D721Med (cell line): ENCODE results near the gene MZT2B.
A peak's percentile ranks its signal among the peaks of the same experiment; 100 is the strongest.
"Not testable (repeated sequence)": the region's sequence is repeated elsewhere in the genome, so short reads cannot be mapped to it uniquely, and the experiment has no call there.

ENCODE experiments used
- DNase-seq: peaks from one replicate; pipeline ENCODE4 v3.0.0; 2011; ENCODE audit warnings: low spot score; ENCODE audit not compliant: insufficient read length
- FAIRE-seq: peaks from 2 replicates; lab custom pipeline; 2011; peaks lifted over from hg19 to GRCh38; lab: Jason Lieb, UNC
- TF ChIP-seq, protein P1 (sequence below): IDR thresholded peaks from 2 replicates; pipeline ENCODE4 v1.5.1; 2012; ENCODE audit warnings: mild to moderate bottlenecking, control low read depth; ENCODE audit not compliant: insufficient read depth; ENCODE audit errors: missing control alignments

The MZT2B gene, protein sequence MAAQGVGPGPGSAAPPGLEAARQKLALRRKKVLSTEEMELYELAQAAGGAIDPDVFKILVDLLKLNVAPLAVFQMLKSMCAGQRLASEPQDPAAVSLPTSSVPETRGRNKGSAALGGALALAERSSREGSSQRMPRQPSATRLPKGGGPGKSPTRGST

GRCh38 chr2:130181880-130182682 is at the start of gene MZT2B:
TSS of gene MZT2B (plus strand) at chr2:130182262. CDS start at chr2:130182283, 21 bp downstream.
- peak; percentile 82 for DNase-seq
- not testable (repeated sequence) for FAIRE-seq
- TF ChIP-seq, protein P1, sequence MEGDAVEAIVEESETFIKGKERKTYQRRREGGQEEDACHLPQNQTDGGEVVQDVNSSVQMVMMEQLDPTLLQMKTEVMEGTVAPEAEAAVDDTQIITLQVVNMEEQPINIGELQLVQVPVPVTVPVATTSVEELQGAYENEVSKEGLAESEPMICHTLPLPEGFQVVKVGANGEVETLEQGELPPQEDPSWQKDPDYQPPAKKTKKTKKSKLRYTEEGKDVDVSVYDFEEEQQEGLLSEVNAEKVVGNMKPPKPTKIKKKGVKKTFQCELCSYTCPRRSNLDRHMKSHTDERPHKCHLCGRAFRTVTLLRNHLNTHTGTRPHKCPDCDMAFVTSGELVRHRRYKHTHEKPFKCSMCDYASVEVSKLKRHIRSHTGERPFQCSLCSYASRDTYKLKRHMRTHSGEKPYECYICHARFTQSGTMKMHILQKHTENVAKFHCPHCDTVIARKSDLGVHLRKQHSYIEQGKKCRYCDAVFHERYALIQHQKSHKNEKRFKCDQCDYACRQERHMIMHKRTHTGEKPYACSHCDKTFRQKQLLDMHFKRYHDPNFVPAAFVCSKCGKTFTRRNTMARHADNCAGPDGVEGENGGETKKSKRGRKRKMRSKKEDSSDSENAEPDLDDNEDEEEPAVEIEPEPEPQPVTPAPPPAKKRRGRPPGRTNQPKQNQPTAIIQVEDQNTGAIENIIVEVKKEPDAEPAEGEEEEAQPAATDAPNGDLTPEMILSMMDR: peak; percentile 59

GRCh38 chr2:130135692-130136541 is 46.1 kb upstream of the MZT2B start:
- no peak for DNase-seq
- TF ChIP-seq, protein P1: no peak
- FAIRE-seq: no peak

DNA sequence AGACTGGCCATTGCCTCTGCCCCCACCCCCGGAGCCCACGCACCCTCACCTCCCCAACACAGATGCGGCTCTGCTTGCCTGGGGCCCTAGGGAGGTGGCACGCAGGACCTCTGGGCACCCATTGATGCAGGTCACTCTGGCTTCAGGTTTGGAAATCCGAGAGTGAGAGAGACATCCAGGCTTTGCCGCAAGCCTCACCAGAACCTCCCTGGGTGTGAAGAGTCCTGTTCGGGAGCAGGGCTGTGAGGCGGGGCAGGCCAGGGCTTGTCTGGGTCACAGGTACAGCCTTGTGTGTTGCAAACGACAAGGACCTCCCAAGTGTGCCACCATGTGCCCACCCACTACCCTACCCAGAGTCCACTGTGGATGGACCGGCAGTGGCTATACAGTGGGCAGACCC is 45.5 kb upstream of the MZT2B start:
- DNase-seq, FAIRE-seq: not testable (repeated sequence)

DNA sequence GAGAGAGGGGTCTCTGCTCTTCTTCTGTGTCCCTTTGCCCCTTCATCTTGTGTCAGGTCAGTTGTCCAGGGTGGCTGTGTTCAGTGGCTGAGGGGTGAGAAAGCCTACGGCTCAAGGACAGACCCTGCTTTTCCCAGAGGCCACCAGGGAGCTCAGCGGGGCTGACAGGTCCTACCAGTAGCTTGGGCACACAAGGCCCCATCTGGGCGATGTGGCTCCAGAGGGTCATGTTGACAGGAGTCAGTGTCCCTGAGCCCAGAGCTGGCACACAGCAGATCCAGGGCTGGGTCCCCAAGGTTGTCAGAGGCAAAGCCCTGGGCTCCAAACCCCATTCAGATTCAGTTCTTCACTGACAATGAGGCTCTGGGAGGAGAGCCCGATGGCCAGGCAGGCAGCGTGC is 44.9 kb upstream of the MZT2B start:
- not testable (repeated sequence) for DNase-seq, FAIRE-seq

- FAIRE-seq, DNase-seq: not testable (repeated sequence)
Observed at GRCh38 chr2:130138326-130138725, 43.7 kb upstream of the MZT2B start.

DNA sequence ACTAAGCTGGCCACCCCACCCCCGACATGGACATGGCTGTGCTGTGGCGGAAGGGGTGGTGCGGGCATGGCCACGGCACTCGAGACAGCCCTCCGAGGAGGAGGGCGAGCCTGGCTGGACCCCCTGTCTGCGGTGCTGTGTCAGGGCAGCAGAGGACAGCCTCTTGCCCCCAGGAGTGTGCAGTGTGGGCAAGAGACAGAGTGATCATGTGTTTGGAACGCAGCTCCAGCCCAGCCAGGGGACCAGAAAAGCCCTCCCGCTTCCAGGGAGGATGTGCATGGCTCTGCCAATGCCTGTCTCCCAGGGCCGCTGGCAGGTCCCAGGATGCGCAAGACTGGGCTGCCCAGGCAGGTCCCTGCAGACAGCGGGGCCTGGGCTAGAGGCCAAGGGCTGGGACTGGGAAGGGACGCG is 43.2 kb upstream of the MZT2B start:
- FAIRE-seq, DNase-seq: not testable (repeated sequence)

DNA sequence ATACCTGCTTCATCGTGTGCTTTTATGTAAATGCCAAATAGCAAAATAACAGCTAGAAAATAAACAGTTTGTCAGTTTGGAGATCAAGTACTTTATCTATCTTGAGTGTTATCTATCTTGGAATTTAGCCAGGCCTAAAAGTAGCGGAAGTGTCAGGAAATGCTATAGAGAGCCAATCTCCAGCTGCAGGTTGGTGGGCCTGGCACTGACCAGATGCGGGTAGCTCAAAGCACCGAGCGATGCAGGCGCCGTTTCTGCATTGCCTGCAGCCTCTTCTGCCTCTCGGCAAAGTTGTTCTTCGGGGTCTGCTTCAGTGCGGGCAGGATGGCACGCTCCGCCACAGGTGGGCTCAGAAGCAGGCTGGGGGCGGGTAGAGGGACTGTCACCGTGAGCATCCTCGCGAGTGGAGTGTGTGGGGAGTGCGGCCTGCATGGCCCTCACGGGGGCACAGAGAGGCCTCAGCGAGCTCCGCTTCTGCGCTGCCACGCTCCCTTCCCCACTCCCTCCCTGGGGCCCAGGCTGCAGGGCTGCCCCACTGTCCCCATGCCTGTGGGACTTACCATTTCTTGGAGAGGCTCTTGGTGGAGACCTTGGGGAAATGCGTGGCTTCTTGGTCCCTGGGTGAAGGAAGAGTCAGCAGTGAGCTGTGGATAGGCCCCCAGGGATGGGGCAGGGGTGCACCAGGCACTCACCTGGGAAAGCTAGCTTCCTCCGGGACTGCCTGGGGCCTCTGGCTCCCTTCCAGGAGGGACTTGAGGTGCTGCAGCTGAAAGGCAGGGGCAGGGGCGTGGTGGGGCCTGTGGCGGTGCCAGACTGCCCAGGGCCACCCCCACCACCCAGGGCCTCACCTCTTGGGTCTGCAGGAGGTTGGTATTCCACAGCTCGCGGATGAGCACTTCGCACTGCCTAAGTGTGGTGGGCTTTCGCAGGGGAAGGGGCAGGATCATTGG is 42.5 kb upstream of the MZT2B start:
- not testable (repeated sequence) for FAIRE-seq, DNase-seq

DNA sequence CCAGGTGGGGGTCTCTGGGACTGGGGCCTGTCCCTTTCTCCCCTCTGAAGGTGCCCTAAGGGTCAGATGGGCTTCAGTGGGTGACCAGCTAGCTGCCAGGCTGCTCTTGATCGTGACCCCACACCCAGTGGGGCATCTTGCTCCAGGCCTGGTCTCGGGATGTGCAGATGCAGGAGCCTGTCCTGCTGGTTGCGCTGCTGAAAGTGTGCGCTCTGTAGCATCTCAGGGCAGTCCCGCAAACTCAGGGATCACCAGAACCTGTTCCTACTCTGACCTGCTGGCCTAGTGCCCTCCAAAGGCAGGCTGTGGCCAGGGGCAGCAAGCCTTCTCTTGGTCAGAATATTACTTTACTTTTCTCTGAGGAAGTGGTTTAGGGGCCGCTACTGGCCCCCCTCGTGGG is 41.5 kb upstream of the MZT2B start:
- FAIRE-seq: not testable (repeated sequence)

GRCh38 chr2:130141002-130141401 is 41.1 kb upstream of the MZT2B start:
- not testable (repeated sequence) for DNase-seq, FAIRE-seq

More for the DNA sequence above, 41.5 kb upstream of the MZT2B start:
- DNase-seq: not testable (repeated sequence)

DNA sequence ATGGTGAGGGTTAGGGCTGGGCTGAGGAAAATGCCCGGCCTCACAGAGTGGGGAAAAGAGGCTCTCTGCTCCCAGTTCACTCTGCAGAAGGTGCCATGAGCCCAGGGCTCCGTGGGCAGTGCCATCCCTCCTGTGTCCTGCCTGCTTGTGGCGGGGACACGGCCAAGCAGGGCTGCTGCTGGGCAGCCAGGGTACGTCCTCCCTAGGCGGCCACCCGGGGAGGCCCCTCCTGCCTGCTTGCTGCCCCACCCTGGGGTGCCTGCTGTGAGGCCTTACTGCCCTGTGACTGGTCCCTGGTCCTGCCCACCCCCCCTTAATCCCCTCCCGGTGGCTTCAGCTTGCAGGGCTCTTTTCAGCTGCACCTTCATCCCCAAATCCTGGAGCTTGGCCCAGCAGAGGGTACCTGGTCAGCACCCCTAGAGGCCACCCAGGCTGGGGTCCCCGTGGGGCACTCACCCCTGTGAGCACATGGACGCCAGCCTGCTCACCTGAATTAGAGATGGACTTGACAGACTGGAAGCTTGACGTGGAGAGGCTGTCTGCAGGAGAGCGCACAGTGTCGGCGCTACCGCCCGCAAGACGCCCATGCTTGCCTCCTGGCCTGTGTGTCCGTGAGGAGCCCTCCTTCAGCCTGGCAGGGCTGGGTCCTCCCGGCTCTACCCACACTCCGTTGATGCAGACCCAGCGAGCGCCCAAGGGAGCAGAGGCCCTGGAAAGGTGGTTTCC is 40.3 kb upstream of the MZT2B start:
- FAIRE-seq, DNase-seq: not testable (repeated sequence)

- not testable (repeated sequence) for FAIRE-seq
Observed at GRCh38 chr2:130142396-130143265, 39.4 kb upstream of the MZT2B start.

DNA sequence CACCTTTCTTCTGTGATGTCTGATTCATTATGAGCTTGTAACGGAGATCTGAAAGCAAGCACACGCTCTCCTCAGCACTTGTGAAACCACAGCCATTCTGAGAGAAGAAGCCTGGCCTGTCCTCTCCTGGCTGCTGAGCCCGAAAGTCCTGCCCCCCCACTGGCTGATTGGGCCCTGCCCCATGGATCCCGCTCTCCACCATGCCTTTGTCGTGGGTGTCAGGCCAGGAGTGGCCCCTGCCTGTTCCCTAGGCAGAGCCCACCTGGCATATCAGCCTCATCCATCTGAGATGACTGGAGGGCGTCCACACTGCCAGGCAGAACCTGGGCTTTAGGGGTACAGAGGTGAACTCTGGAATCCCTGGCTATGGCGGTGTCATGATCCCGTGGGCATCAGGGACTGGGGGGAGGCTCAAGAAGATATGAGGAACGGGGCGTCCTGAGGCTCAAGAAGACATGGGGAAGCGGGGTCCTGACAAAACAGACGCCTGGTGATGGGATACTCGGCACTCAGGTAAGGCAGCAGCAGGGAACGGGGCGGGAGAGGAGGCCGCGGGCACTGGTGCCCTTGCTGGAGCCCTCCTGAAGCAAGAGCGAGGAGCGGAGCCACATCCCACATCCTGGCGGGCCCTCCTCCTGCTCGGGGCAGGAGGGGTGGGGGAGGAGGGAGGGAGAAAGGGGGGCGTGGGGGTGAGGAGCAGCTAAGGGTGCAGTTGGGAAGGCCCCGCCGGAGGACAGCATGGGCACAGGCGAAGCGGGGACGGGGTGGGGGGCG is 38.6 kb upstream of the MZT2B start:
- not testable (repeated sequence) for FAIRE-seq, DNase-seq

More at GRCh38 chr2:130142396-130143265, 39.4 kb upstream of the MZT2B start:
- DNase-seq: not testable (repeated sequence)

DNA sequence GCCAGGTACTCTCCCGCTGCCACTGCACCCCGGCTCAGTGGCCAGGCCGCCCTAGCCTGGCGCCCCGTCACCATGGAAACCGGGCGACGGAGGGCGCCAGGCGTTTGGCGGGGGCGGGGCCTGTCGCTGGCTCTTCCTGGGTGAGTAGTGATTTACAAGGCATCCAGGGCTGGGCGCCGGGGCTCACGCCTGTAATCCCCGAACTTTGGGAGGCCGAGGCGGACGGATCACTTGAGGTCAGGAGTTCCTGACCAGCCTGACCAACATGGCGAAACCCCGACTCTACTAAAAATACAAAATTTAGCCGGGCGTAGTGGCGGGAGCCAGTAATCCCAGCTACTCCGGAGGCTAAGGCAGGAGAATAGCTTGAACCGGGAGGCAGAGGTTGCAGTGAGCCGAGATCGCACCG is 37.1 kb upstream of the MZT2B start, which contains the start of gene CCDC74B:
TSS of gene CCDC74B (minus strand) at position 107 of the 409 bp plus-strand sequence. CDS start 116 bp downstream, outside the sequence.
- DNase-seq, FAIRE-seq: not testable (repeated sequence)
